T-helper 17 cell (primary cell): ENCODE measurements around the gene STRIT1. TPM values are rescaled to one million over a fixed set of nuclear protein-coding genes. Genes with fewer than 3 reads are reported as not detected.
"Not testable (repeated sequence)": the region's sequence is repeated elsewhere in the genome, so short reads cannot be mapped to it uniquely, and the experiment has no call there.

Source experiments
- ATAC-seq: fragments of 150-1000 bp; cut with Tn5 transposase; 2 replicates; pipeline ENCODE4 v1.10.0; 2021; ENCODE audit warnings: mild to moderate bottlenecking, moderate library complexity
- DNase-seq, 3 donors: peaks; one replicate each; pipeline versions ENCODE4 v3.0.0 to v3.0.0-alpha.2; 2020 to 2021
- H3K9me3 ChIP-seq: one replicate; pipeline ENCODE4 v1.7.0; 2013; ENCODE audit warnings: low read length, mild to moderate bottlenecking; ENCODE audit not compliant: control insufficient read depth, poor library complexity, severe bottlenecking
- H3K27ac Mint-ChIP-seq: one replicate; pipeline ENCODE4 v1.8.0; 2022; ENCODE audit warnings: mild to moderate bottlenecking, moderate library complexity, mixed read lengths
- H3K27me3 Mint-ChIP-seq: one replicate; pipeline ENCODE4 v1.8.0; 2022; ENCODE audit warnings: mixed read lengths
- H3K36me3 Mint-ChIP-seq: one replicate; pipeline ENCODE4 v1.8.0; 2022; ENCODE audit warnings: low read depth, mixed read lengths
- H3K4me1 Mint-ChIP-seq: one replicate; pipeline ENCODE4 v1.8.0; 2022; ENCODE audit warnings: mild to moderate bottlenecking, mixed read lengths
- H3K4me3 Mint-ChIP-seq: one replicate; pipeline ENCODE4 v1.8.0; 2022; ENCODE audit warnings: mild to moderate bottlenecking, moderate library complexity, mixed read lengths
- total RNA-seq, 4 donors: library from RNA in 2 of 4; stranded (reverse) in 2 of 4; gene quantifications; one replicate each; pipeline ENCODE4 v1.2.3 and lab custom pipeline; 2022 to 2026

Gene STRIT1
- total RNA-seq, 2 donors from 2014 or later = not detected

DNA sequence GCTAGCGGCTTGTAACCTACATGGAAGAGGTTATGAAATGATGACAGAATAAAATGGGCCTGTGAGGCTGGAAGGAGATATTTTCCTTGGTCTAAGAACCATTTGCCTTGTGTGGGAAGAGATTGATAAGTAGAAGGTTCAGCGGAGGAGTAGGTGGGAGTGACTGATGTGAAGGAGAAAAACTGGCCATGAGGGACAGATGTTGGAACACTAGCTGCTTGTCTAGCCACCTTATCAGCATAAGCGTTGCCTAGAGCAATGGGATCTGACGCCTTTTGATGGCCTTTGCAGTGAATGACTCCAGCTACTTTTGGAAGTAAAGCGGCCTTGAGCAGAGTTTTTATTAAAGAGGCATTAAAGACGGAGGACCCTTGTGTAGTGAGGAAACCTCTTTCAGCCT is 17.4 kb downstream of the STRIT1 start:
- not testable (repeated sequence) for H3K9me3 ChIP-seq, H3K36me3 Mint-ChIP-seq, H3K4me3 Mint-ChIP-seq, H3K27me3 Mint-ChIP-seq, H3K4me1 Mint-ChIP-seq, H3K27ac Mint-ChIP-seq, ATAC-seq, DNase-seq

- not testable (repeated sequence) for ATAC-seq
Observed at GRCh38 chr3:155275159-155275754, 18.2 kb downstream of the STRIT1 start.

DNA sequence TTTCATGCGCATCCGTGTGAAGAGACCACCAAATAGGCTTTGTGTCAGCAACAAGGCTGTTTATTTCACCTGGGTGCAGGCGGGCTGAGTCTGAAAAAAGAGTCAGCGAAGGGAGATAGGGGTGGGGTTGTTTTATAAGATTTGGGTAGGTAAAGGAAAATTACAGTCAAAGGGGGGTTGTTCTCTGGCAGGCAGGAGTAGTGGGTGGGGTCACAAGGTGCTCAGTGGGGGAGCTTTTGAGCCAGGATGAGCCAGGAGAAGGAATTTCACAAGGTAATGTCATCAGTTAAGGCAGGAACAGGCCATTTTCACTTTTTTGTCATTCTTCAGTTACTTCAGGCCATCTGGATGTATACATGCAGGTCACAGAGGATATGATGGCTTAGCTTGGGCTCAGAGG is 19.0 kb downstream of the STRIT1 start:
- not testable (repeated sequence) for H3K4me1 Mint-ChIP-seq, H3K9me3 ChIP-seq, H3K36me3 Mint-ChIP-seq, H3K27me3 Mint-ChIP-seq, H3K27ac Mint-ChIP-seq, DNase-seq, ATAC-seq, H3K4me3 Mint-ChIP-seq

More at GRCh38 chr3:155275159-155275754, 18.2 kb downstream of the STRIT1 start:
- H3K4me1 Mint-ChIP-seq, H3K4me3 Mint-ChIP-seq, H3K27me3 Mint-ChIP-seq, H3K9me3 ChIP-seq, DNase-seq, H3K27ac Mint-ChIP-seq, H3K36me3 Mint-ChIP-seq: not testable (repeated sequence)

GRCh38 chr3:155271343-155271613 is 22.2 kb downstream of the STRIT1 start:
- DNase-seq (no peak), ATAC-seq (no peak)
- no peaks in the 10 kb centered on the region for H3K27me3 Mint-ChIP-seq
- H3K9me3 ChIP-seq = no peaks in the 10 kb centered on the region
- H3K36me3 Mint-ChIP-seq = no peaks in the 10 kb centered on the region
- H3K4me3 Mint-ChIP-seq = no peak overlapping the region
- no peaks in the 10 kb centered on the region for H3K4me1 Mint-ChIP-seq
- no peak overlapping the region for H3K27ac Mint-ChIP-seq

- no peaks in the 10 kb centered on the region for H3K36me3 Mint-ChIP-seq
- H3K27me3 Mint-ChIP-seq = no peaks in the 10 kb centered on the region
- no peak overlapping the region for H3K4me3 Mint-ChIP-seq
- H3K4me1 Mint-ChIP-seq = no peaks in the 10 kb centered on the region
- no peak for ATAC-seq
- H3K27ac Mint-ChIP-seq = no peak overlapping the region
- no peaks in the 10 kb centered on the region for H3K9me3 ChIP-seq
- no peak for DNase-seq
Observed at GRCh38 chr3:155270485-155271342, 22.8 kb downstream of the STRIT1 start.

DNA sequence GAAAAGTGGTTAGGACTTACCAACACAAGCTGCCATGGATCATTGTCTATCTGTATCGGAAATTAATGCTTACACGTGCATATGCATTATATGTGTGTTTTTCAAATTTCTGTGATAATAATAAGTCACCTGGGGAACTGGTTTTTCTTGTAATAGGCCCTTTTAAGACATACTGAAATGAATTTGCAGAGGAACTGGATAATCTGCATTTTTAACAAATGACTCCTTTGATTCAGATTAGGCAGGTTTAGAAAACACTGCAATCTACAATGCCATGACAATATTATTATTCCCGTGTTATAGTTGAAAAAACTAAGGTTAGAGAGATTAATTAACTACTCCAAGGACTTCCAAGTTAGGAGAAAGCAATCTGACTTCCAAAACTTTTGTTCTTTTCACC is 23.4 kb downstream of the STRIT1 start:
- H3K36me3 Mint-ChIP-seq = no peaks in the 10 kb centered on the region
- H3K9me3 ChIP-seq = no peaks in the 10 kb centered on the region
- no peaks in the 10 kb centered on the region for H3K4me1 Mint-ChIP-seq
- H3K4me3 Mint-ChIP-seq = no peak overlapping the region
- H3K27ac Mint-ChIP-seq = no peak overlapping the region
- no peaks in the 10 kb centered on the region for H3K27me3 Mint-ChIP-seq
- no peak for ATAC-seq
- DNase-seq = no peak

- DNase-seq, H3K4me3 Mint-ChIP-seq, ATAC-seq, H3K9me3 ChIP-seq, H3K4me1 Mint-ChIP-seq, H3K27me3 Mint-ChIP-seq, H3K36me3 Mint-ChIP-seq, H3K27ac Mint-ChIP-seq: not testable (repeated sequence)
Observed at GRCh38 chr3:155262855-155263254, 30.6 kb downstream of the STRIT1 start.

GRCh38 chr3:155262295-155262694 is 31.2 kb downstream of the STRIT1 start:
- Mint-ChIP-seq H3K4me3 (no peak overlapping the region), H3K36me3 (no peaks in the 10 kb centered on the region), H3K4me1 (no peaks in the 10 kb centered on the region), H3K27ac (no peak overlapping the region), H3K27me3 (no peaks in the 10 kb centered on the region)
- DNase-seq (no peak), ATAC-seq (no peak)
- H3K9me3 ChIP-seq = no peaks in the 10 kb centered on the region

DNA sequence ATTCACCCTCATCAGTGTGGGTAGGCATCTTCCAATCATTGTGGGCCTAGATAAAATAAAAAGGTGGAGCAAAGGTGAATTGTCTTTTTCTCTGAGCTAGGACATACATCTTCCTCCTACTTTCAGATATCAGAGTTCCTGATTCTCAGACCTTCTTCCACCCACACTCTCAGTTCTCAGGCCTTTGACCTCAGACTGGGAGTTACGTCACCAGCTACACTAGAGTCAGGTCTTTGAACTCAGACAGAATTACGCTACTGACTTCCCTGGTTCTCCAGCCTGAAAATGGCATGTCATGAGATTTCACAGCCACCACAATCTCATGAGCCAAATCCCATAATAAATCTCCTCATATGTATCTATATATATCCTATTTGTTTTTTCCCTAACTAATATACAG is 39.0 kb downstream of the STRIT1 start:
- Mint-ChIP-seq H3K4me1 (no peaks in the 10 kb centered on the region), H3K36me3 (no peaks in the 10 kb centered on the region), H3K27ac (no peak overlapping the region), H3K4me3 (no peak overlapping the region), H3K27me3 (no peaks in the 10 kb centered on the region)
- no peaks in the 10 kb centered on the region for H3K9me3 ChIP-seq
- no peak for ATAC-seq
- no peak for DNase-seq

DNA sequence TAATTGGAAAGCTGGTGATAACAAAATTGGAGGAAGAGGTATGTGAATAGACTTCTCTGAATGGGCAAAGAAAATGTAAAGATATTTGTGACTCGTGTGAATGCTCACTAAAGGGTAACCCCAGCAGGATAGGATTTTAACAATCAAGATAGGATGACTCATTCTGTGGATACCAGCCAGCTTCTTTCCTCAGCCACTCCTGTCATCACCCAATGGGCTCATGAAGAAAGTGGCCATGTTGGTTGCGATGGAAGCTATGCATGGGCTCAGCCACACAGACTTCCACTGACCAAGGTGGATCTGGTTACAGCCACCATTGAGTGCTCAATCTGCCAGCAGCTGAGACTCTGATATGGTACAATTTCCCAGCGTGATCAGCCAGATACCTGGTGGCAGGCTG is 40.9 kb downstream of the STRIT1 start:
- no peaks in the 10 kb centered on the region for H3K27me3 Mint-ChIP-seq
- no peak overlapping the region for H3K27ac Mint-ChIP-seq
- DNase-seq (no peak), ATAC-seq (no peak)
- H3K4me3 Mint-ChIP-seq = no peak overlapping the region
- no peaks in the 10 kb centered on the region for H3K9me3 ChIP-seq
- no peaks in the 10 kb centered on the region for H3K36me3 Mint-ChIP-seq
- no peaks in the 10 kb centered on the region for H3K4me1 Mint-ChIP-seq

DNA sequence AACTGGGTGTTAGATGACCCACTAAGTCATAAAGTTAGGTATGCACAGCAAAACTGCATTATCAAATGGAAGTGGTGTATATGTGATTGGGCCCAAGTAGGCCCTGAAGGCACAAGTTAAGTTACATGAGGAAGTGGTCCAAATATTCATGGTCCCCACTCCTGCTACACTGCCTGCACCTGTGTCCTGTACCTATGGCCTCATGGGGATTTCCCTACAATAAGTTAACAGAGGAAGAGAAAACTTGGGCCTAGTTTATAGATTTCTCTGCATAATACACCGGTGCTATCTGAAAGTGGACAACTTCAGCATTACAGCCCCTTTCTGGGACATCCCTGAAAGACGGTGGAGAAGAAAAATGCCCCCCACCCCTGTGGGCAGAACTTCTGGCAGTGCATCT is 41.5 kb downstream of the STRIT1 start:
- Mint-ChIP-seq H3K4me1 (no peaks in the 10 kb centered on the region), H3K4me3 (no peak overlapping the region), H3K27ac (no peak overlapping the region), H3K36me3 (no peaks in the 10 kb centered on the region), H3K27me3 (no peaks in the 10 kb centered on the region)
- no peaks in the 10 kb centered on the region for H3K9me3 ChIP-seq
- no peak for ATAC-seq
- DNase-seq = no peak

- DNase-seq (no peak), ATAC-seq (no peak)
- Mint-ChIP-seq H3K27me3 (no peaks in the 10 kb centered on the region), H3K27ac (no peak overlapping the region), H3K4me1 (no peaks in the 10 kb centered on the region), H3K4me3 (no peak overlapping the region), H3K36me3 (no peaks in the 10 kb centered on the region)
- no peaks in the 10 kb centered on the region for H3K9me3 ChIP-seq
Observed at GRCh38 chr3:155248531-155249187, 44.8 kb downstream of the STRIT1 start.

GRCh38 chr3:155244699-155245098 is 48.8 kb downstream of the STRIT1 start:
- Mint-ChIP-seq H3K27me3 (peaks cover under 1% of the 10 kb centered on the region), H3K4me1 (no peaks in the 10 kb centered on the region), H3K27ac (no peak overlapping the region), H3K36me3 (no peaks in the 10 kb centered on the region), H3K4me3 (no peak overlapping the region)
- DNase-seq (no peak), ATAC-seq (no peak)
- no peaks in the 10 kb centered on the region for H3K9me3 ChIP-seq

GRCh38 chr3:155244216-155244615 is 49.3 kb downstream of the STRIT1 start:
- no peaks in the 10 kb centered on the region for H3K36me3 Mint-ChIP-seq
- no peak overlapping the region for H3K4me3 Mint-ChIP-seq
- peaks cover 5% of the 10 kb centered on the region for H3K27me3 Mint-ChIP-seq
- H3K27ac Mint-ChIP-seq = no peak overlapping the region
- H3K9me3 ChIP-seq = no peaks in the 10 kb centered on the region
- ATAC-seq (no peak), DNase-seq (no peak)
- H3K4me1 Mint-ChIP-seq = no peaks in the 10 kb centered on the region
